ENCODE measurements around the gene GNG7. TPM values are rescaled to one million over a fixed set of nuclear protein-coding genes. Genes with fewer than 3 reads are reported as not detected.

Gene GNG7
- total RNA-seq, 1 experiment from 2014 or later = 1.1 TPM

DNA sequence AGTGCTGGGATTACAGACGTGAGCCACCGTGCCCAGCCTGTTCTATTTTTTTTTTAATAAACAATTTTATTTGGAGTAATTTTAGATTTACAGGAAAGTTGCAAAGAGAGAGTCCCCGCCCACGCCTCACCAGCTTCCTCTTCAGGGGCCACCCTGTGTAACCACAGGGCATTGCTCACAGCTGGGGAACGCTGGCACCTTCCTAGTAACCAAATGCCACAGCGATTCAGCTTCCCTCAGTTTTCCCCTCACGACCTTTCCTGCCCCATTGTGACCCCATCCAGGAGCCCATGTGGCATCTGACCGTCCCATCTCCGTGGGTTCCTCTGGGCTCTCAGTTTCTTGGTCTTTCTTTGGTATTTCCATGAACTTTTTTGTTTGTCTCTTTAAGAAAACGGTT lies 83.9 kb downstream of the GNG7 start:
- Histone ChIP-seq H4K20me1 (ENCODE audit: low read length) (no peaks in the 10 kb centered on the region), H3K4me2 (ENCODE audit: low read length) (peak overlapping the region; percentile 77), H3K4me3 (ENCODE audit: low read length) (no peak overlapping the region), H3K36me3 (ENCODE audit: low read depth, low read length) (no peaks in the 10 kb centered on the region), H3K4me1 (ENCODE audit: insufficient read depth, low read length) (peaks cover 27% of the 10 kb centered on the region), H3K9ac (ENCODE audit: low read length) (peak overlapping the region; percentile 21; the same call in 1 of the 2 replicates), H2AFZ (ENCODE audit: low read length) (peak overlapping the region; percentile 37; the same call in 1 of the 2 replicates), H3K27me3 (ENCODE audit: low read length) (no peaks in the 10 kb centered on the region), H3K27ac (ENCODE audit: low read length) (peak overlapping the region; percentile 68), H3K9me3 (ENCODE audit: low read length) (no peaks in the 10 kb centered on the region), H3K79me2 (ENCODE audit: low read length) (no peaks in the 10 kb centered on the region), H3F3A (ENCODE audit: low read length, unreplicated experiment) (no peaks in the 10 kb centered on the region), H3K9me2 (replicated peaks; ENCODE audit: low read length) (no peaks in the 10 kb centered on the region)
- intact Hi-C loops (cut with micrococcal nuclease) = no loop called here
- peak; percentile 69 for ATAC-seq
- no TSS peak for BruUV-seq (replicated peaks)
- peak; percentile 75 for DNase-seq
- no peak for TF ChIP-seq EZH2phosphoT487 (IDR thresholded peaks at IDR 0.05; ENCODE audit: borderline replicate concordance, low read length)
- TF ChIP-seq, protein P1, sequence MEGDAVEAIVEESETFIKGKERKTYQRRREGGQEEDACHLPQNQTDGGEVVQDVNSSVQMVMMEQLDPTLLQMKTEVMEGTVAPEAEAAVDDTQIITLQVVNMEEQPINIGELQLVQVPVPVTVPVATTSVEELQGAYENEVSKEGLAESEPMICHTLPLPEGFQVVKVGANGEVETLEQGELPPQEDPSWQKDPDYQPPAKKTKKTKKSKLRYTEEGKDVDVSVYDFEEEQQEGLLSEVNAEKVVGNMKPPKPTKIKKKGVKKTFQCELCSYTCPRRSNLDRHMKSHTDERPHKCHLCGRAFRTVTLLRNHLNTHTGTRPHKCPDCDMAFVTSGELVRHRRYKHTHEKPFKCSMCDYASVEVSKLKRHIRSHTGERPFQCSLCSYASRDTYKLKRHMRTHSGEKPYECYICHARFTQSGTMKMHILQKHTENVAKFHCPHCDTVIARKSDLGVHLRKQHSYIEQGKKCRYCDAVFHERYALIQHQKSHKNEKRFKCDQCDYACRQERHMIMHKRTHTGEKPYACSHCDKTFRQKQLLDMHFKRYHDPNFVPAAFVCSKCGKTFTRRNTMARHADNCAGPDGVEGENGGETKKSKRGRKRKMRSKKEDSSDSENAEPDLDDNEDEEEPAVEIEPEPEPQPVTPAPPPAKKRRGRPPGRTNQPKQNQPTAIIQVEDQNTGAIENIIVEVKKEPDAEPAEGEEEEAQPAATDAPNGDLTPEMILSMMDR (conservative IDR thresholded peaks at IDR 0.05; ENCODE audit: low read depth, low read length) = no peak
- TF ChIP-seq EZH2 (IDR thresholded peaks at IDR 0.05; ENCODE audit: low read length, unreplicated experiment) = no peak
- ChIA-PET CTCF (interaction anchor here (0.6 to 1.2 kb wide), 3 partner anchors 19 to 144 kb away, joined by 3 to 4 read pairs (median 3); no protein-coding TSS in a partner anchor), POLR2A (ENCODE audit: unreplicated experiment) (interaction anchor here (0.6 kb wide), 2 partner anchors 141 to 142 kb away, joined by 3 to 5 read pairs; no protein-coding TSS in a partner anchor)

DNA sequence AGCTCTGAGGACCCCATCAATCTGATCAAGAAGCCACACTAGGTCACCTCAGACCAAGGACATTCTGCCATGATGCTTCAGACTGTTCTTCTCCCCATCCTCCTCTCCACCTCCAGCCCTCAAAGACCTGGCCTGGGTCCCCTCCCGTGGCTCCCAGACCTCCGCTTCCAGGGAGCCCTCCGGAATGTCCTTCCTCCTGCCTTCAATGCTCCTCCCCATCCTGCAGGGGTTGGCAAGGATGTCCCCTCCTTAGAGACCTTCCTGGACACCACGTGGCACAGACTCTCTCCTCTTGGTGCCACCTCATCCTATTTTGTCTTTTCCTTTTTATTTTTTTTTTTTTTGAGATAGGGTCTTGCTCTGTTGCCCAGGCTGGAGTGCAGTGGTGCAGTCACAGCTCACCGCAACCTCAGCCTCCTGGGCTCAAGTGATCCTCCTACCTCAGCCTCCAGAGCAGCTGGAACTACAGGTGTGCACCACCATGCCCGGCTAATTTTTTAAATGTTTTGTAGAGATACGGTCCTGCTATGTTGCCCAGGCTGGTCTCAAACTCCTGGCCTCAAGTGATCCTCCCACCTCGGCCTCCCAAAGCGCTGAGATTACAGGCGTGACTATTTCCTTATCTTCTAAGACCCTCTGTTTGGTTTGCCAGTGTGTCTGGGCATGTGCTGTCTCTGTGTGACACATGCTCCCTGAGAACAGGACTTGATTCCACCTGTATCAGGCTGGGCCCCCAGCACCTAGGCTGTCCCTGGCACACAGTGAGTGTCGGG lies 84.9 kb downstream of the GNG7 start:
- no peaks in the 10 kb centered on the region for H3K9me3 ChIP-seq (ENCODE audit: low read length)
- BruUV-seq (replicated peaks) = no TSS peak
- no peak overlapping the region for H3K27ac ChIP-seq (ENCODE audit: low read length)
- CTCF ChIA-PET = interaction anchor here (2.2 kb wide), 1 partner anchor 19 kb away, joined by 8 read pairs; no protein-coding TSS in a partner anchor
- H3K79me2 ChIP-seq (ENCODE audit: low read length) = no peaks in the 10 kb centered on the region
- DNase-seq (no peak), ATAC-seq (no peak)
- peaks cover 27% of the 10 kb centered on the region for H3K4me1 ChIP-seq (ENCODE audit: insufficient read depth, low read length)
- H3K4me2 ChIP-seq (ENCODE audit: low read length) = no peak overlapping the region
- no peak overlapping the region for H3K4me3 ChIP-seq (ENCODE audit: low read length)
- intact Hi-C loops (cut with micrococcal nuclease) = no loop called here
- H3K9me2 ChIP-seq (replicated peaks; ENCODE audit: low read length) = no peaks in the 10 kb centered on the region
- H3K36me3 ChIP-seq (ENCODE audit: low read depth, low read length) = no peaks in the 10 kb centered on the region
- H3F3A ChIP-seq (ENCODE audit: low read length, unreplicated experiment) = no peaks in the 10 kb centered on the region
- TF ChIP-seq, protein P1 (conservative IDR thresholded peaks at IDR 0.05; ENCODE audit: low read depth, low read length) = no peak
- TF ChIP-seq EZH2phosphoT487 (IDR thresholded peaks at IDR 0.05; ENCODE audit: borderline replicate concordance, low read length) (no peak), EZH2 (IDR thresholded peaks at IDR 0.05; ENCODE audit: low read length, unreplicated experiment) (no peak)
- POLR2A ChIA-PET (ENCODE audit: unreplicated experiment) = no interaction called here
- H3K9ac ChIP-seq (ENCODE audit: low read length) = no peak overlapping the region
- H4K20me1 ChIP-seq (ENCODE audit: low read length) = no peaks in the 10 kb centered on the region
- no peak overlapping the region for H2AFZ ChIP-seq (ENCODE audit: low read length)
- no peaks in the 10 kb centered on the region for H3K27me3 ChIP-seq (ENCODE audit: low read length)
